ENCODE data around the gene MSRB1.

- no peak for TF ChIP-seq CTCF (IDR thresholded peaks at IDR 0.05)
- no peak for TF ChIP-seq POLR2A (IDR thresholded peaks at IDR 0.05)
- TF ChIP-seq EP300 (IDR thresholded peaks at IDR 0.05; ENCODE audit: low read depth) = no peak
Observed at GRCh38 chr16:1906055-1906845, 36.7 kb downstream of the MSRB1 start.
